ENCODE measurements around the gene LSAMP.

Gene LSAMP

DNA sequence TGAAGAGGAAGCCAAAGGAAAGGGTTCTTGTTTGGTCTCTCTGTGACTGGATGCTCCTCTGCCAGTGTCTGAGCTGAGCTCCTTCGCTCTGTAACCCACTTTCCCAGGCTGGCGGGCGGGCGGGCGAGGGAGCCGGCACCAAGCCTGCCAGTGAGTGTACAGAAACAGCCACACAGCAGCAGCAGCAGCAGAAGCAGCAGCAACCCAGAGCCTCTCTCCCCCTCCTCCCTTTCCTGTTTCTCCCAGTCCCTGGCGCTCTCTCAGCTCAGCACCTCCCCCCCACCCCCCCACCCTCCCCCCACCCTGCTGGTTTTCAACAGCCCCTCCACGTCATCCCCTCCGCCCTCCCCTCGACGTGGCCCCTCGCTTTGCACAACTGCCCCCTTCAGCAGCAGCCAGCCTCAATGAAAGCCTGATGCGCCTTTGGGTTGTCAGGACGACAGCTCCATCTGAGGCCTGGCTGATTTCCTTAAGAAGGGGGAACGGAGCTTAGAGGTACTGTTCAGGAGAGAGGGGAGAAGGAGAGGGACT is at the start of gene LSAMP:
Gene LSAMP (minus strand): TSS at position 177 of the 531 bp plus-strand sequence.
- H3K27me3 ChIP-seq (ENCODE audit: control insufficient read depth, insufficient read depth, low read length): peaks cover 19% of the 10 kb centered on the region
- peaks cover 24% of the 10 kb centered on the region for H3K4me1 ChIP-seq (ENCODE audit: control insufficient read depth, insufficient read depth, low read length)
- no peak within 1 kb of the TSS for H3K27ac ChIP-seq (ENCODE audit: low read depth, low read length)
- peak within 1 kb of the TSS; percentile 53 for H3K9ac ChIP-seq (ENCODE audit: low read length)
- H3K4me3 ChIP-seq (ENCODE audit: low read depth, low read length): peak within 1 kb of the TSS; percentile 69
- H3K9me3 ChIP-seq (ENCODE audit: control insufficient read depth, insufficient read depth, low read depth, low read length): no peaks in the 10 kb centered on the region
- no peaks in the 10 kb centered on the region for H3K36me3 ChIP-seq (ENCODE audit: control insufficient read depth, insufficient read depth, low read length)

DNA sequence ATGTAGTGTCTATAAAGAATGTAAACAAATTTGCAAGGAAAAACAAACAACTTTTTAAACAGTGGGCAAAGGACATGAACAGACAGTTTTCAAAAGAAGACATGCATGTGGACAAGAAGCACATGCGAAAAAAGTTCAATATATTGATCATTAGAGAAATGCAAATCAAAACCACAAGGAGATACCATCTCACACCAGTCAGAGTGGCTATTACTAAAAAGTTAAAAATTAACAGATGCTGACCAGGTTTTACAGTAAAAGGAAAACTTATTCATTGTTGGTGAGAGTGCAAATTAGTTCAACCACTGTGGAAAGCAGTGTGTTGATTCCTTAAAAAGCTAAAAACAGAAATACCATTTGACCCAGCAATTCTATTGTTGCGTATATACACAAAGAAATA is 47.1 kb upstream of the LSAMP start:
- Histone ChIP-seq H3K9ac (ENCODE audit: low read length) (no peak overlapping the region), H3K27ac (ENCODE audit: low read depth, low read length) (no peak overlapping the region), H3K4me3 (ENCODE audit: low read depth, low read length) (no peak overlapping the region), H3K36me3 (ENCODE audit: control insufficient read depth, insufficient read depth, low read length) (no peaks in the 10 kb centered on the region), H3K9me3 (ENCODE audit: control insufficient read depth, insufficient read depth, low read depth, low read length) (no peaks in the 10 kb centered on the region), H3K27me3 (ENCODE audit: control insufficient read depth, insufficient read depth, low read length) (no peaks in the 10 kb centered on the region), H3K4me1 (ENCODE audit: control insufficient read depth, insufficient read depth, low read length) (no peaks in the 10 kb centered on the region)

- peaks cover 21% of the 10 kb centered on the region for H3K9me3 ChIP-seq (ENCODE audit: control insufficient read depth, insufficient read depth, low read depth, low read length)
- no peaks in the 10 kb centered on the region for H3K36me3 ChIP-seq (ENCODE audit: control insufficient read depth, insufficient read depth, low read length)
Measured at GRCh38 chr3:116483135-116483534, 37.8 kb upstream of the LSAMP start.

GRCh38 chr3:116476691-116477090 is 31.4 kb upstream of the LSAMP start:
- H3K9me3 ChIP-seq (ENCODE audit: control insufficient read depth, insufficient read depth, low read depth, low read length): peaks cover 27% of the 10 kb centered on the region
- H3K9ac ChIP-seq (ENCODE audit: low read length): no peak overlapping the region
- no peaks in the 10 kb centered on the region for H3K27me3 ChIP-seq (ENCODE audit: control insufficient read depth, insufficient read depth, low read length)
- no peak overlapping the region for H3K4me3 ChIP-seq (ENCODE audit: low read depth, low read length)
- H3K27ac ChIP-seq (ENCODE audit: low read depth, low read length): no peak overlapping the region
- H3K4me1 ChIP-seq (ENCODE audit: control insufficient read depth, insufficient read depth, low read length): peaks cover 9% of the 10 kb centered on the region; the same call in 1 of the 2 replicates
- H3K36me3 ChIP-seq (ENCODE audit: control insufficient read depth, insufficient read depth, low read length): no peaks in the 10 kb centered on the region

More at GRCh38 chr3:116483135-116483534, 37.8 kb upstream of the LSAMP start:
- no peak overlapping the region for H3K4me3 ChIP-seq (ENCODE audit: low read depth, low read length)
- H3K27me3 ChIP-seq (ENCODE audit: control insufficient read depth, insufficient read depth, low read length): no peaks in the 10 kb centered on the region
- no peaks in the 10 kb centered on the region for H3K4me1 ChIP-seq (ENCODE audit: control insufficient read depth, insufficient read depth, low read length)
- no peak overlapping the region for H3K9ac ChIP-seq (ENCODE audit: low read length)
- no peak overlapping the region for H3K27ac ChIP-seq (ENCODE audit: low read depth, low read length)

DNA sequence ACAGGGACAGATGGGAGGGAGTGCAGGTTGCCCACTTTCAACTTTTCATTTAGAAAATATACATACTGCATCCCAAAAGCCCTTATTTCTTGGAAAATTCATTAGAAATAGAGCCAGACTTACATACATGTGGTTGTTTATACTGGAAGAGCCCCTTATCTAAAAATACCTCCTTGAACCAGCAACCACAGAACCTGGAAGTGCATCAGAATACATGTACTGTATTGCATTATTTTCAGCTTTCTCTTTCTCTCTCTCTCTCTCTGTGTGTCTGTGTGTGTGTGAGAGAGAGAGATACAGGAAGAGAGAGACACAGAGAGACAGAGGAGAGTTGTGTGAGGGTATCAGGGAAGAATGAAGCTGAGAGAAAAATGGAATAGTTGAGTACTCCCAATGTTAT is 29.5 kb upstream of the LSAMP start:
- H3K9me3 ChIP-seq (ENCODE audit: control insufficient read depth, insufficient read depth, low read depth, low read length): peaks cover 23% of the 10 kb centered on the region
- peaks cover 9% of the 10 kb centered on the region; the same call in 1 of the 2 replicates for H3K4me1 ChIP-seq (ENCODE audit: control insufficient read depth, insufficient read depth, low read length)
- H3K27ac ChIP-seq (ENCODE audit: low read depth, low read length): no peak overlapping the region
- H3K36me3 ChIP-seq (ENCODE audit: control insufficient read depth, insufficient read depth, low read length): no peaks in the 10 kb centered on the region
- H3K27me3 ChIP-seq (ENCODE audit: control insufficient read depth, insufficient read depth, low read length): no peaks in the 10 kb centered on the region
- H3K9ac ChIP-seq (ENCODE audit: low read length): no peak overlapping the region
- no peak overlapping the region for H3K4me3 ChIP-seq (ENCODE audit: low read depth, low read length)

GRCh38 chr3:116474032-116474780 is 28.9 kb upstream of the LSAMP start:
- H3K36me3 ChIP-seq (ENCODE audit: control insufficient read depth, insufficient read depth, low read length): no peaks in the 10 kb centered on the region
- H3K4me1 ChIP-seq (ENCODE audit: control insufficient read depth, insufficient read depth, low read length): peaks cover 9% of the 10 kb centered on the region; the same call in 1 of the 2 replicates
- H3K27me3 ChIP-seq (ENCODE audit: control insufficient read depth, insufficient read depth, low read length): no peaks in the 10 kb centered on the region
- H3K27ac ChIP-seq (ENCODE audit: low read depth, low read length): no peak overlapping the region
- H3K9me3 ChIP-seq (ENCODE audit: control insufficient read depth, insufficient read depth, low read depth, low read length): peaks cover 17% of the 10 kb centered on the region
- H3K9ac ChIP-seq (ENCODE audit: low read length): no peak overlapping the region
- H3K4me3 ChIP-seq (ENCODE audit: low read depth, low read length): no peak overlapping the region

DNA sequence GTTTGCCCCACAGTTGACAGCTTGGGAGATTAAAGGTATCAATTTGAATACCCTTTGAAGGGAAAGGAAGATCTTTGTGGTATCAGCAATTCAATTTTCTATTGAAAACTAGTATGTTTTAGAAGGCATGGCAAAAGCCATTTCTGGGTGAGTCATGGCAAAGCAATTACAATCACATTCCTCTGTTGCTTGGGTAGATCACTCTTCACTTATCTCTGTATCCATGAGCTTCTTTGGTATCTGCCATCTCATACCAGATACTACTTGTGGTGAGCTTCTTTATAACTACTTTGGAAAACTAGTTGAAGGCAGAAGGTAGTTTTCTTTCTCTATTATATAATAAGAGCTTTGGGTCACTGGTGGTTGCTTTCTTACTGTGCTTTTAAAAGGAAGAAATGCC is 28.3 kb upstream of the LSAMP start:
- no peaks in the 10 kb centered on the region for H3K27me3 ChIP-seq (ENCODE audit: control insufficient read depth, insufficient read depth, low read length)
- no peak overlapping the region for H3K9ac ChIP-seq (ENCODE audit: low read length)
- H3K4me1 ChIP-seq (ENCODE audit: control insufficient read depth, insufficient read depth, low read length): peaks cover 9% of the 10 kb centered on the region; the same call in 1 of the 2 replicates
- H3K27ac ChIP-seq (ENCODE audit: low read depth, low read length): no peak overlapping the region
- no peaks in the 10 kb centered on the region for H3K36me3 ChIP-seq (ENCODE audit: control insufficient read depth, insufficient read depth, low read length)
- peaks cover 11% of the 10 kb centered on the region for H3K9me3 ChIP-seq (ENCODE audit: control insufficient read depth, insufficient read depth, low read depth, low read length)
- no peak overlapping the region for H3K4me3 ChIP-seq (ENCODE audit: low read depth, low read length)

GRCh38 chr3:116470605-116471197 is 25.4 kb upstream of the LSAMP start:
- H3K27me3 ChIP-seq (ENCODE audit: control insufficient read depth, insufficient read depth, low read length): no peaks in the 10 kb centered on the region
- H3K27ac ChIP-seq (ENCODE audit: low read depth, low read length): no peak overlapping the region
- H3K36me3 ChIP-seq (ENCODE audit: control insufficient read depth, insufficient read depth, low read length): no peaks in the 10 kb centered on the region
- H3K4me3 ChIP-seq (ENCODE audit: low read depth, low read length): no peak overlapping the region
- H3K9ac ChIP-seq (ENCODE audit: low read length): no peak overlapping the region
- H3K9me3 ChIP-seq (ENCODE audit: control insufficient read depth, insufficient read depth, low read depth, low read length): no peaks in the 10 kb centered on the region
- peaks cover 9% of the 10 kb centered on the region; the same call in 1 of the 2 replicates for H3K4me1 ChIP-seq (ENCODE audit: control insufficient read depth, insufficient read depth, low read length)

- Histone ChIP-seq H3K4me3 (ENCODE audit: low read depth, low read length) (no peak overlapping the region), H3K36me3 (ENCODE audit: control insufficient read depth, insufficient read depth, low read length) (no peaks in the 10 kb centered on the region), H3K27me3 (ENCODE audit: control insufficient read depth, insufficient read depth, low read length) (no peaks in the 10 kb centered on the region), H3K27ac (ENCODE audit: low read depth, low read length) (no peak overlapping the region), H3K9ac (ENCODE audit: low read length) (no peak overlapping the region), H3K9me3 (ENCODE audit: control insufficient read depth, insufficient read depth, low read depth, low read length) (no peaks in the 10 kb centered on the region), H3K4me1 (ENCODE audit: control insufficient read depth, insufficient read depth, low read length) (peaks cover 9% of the 10 kb centered on the region; the same call in 1 of the 2 replicates)
Measured at GRCh38 chr3:116469546-116469945, 24.3 kb upstream of the LSAMP start.

- H3K4me1 ChIP-seq (ENCODE audit: control insufficient read depth, insufficient read depth, low read length): no peaks in the 10 kb centered on the region
- no peaks in the 10 kb centered on the region for H3K9me3 ChIP-seq (ENCODE audit: control insufficient read depth, insufficient read depth, low read depth, low read length)
- H3K27ac ChIP-seq (ENCODE audit: low read depth, low read length): no peak overlapping the region
- H3K36me3 ChIP-seq (ENCODE audit: control insufficient read depth, insufficient read depth, low read length): no peaks in the 10 kb centered on the region
- no peaks in the 10 kb centered on the region for H3K27me3 ChIP-seq (ENCODE audit: control insufficient read depth, insufficient read depth, low read length)
- no peak overlapping the region for H3K9ac ChIP-seq (ENCODE audit: low read length)
- H3K4me3 ChIP-seq (ENCODE audit: low read depth, low read length): no peak overlapping the region
Measured at GRCh38 chr3:116464276-116464798, 19.1 kb upstream of the LSAMP start.

Data from HUES6 (cell line).